Stomach smooth muscle (tissue), 2 donors: ENCODE data around the gene ECT2.
"Not testable (repeated sequence)": the region's sequence is repeated elsewhere in the genome, so short reads cannot be mapped to it uniquely, and the experiment has no call there.

Experiments
- H3K27ac ChIP-seq: one replicate; pipeline ENCODE4 v1.7.0; 2013; ENCODE audit warnings: mild to moderate bottlenecking, low read length, inconsistent platforms
- H3K27me3 ChIP-seq, 2 donors: one replicate each; pipeline ENCODE4 v1.7.0; 2013; ENCODE audit warnings: low read length in 2 of 2; ENCODE audit not compliant: insufficient read depth in 2 of 2, control insufficient read depth in 1 of 2
- H3K36me3 ChIP-seq, 2 donors: one replicate each; pipeline ENCODE4 v1.7.0; 2013; ENCODE audit warnings: low read length in 2 of 2; ENCODE audit not compliant: control insufficient read depth in 2 of 2, insufficient read depth in 2 of 2
- H3K4me1 ChIP-seq: one replicate; pipeline ENCODE4 v1.7.0; 2013; ENCODE audit warnings: low read length; ENCODE audit not compliant: control insufficient read depth, insufficient read depth
- H3K4me3 ChIP-seq, 2 donors: one replicate each; pipeline ENCODE4 v1.7.0; 2013; ENCODE audit warnings: low read length in 2 of 2
- H3K9ac ChIP-seq, 2 donors: one replicate each; pipeline ENCODE4 v1.7.0; 2013; ENCODE audit warnings: low read length in 2 of 2, mild to moderate bottlenecking in 1 of 2
- H3K9me3 ChIP-seq, 2 donors: one replicate each; pipeline ENCODE4 v1.7.0; 2013; ENCODE audit warnings: low read length in 2 of 2; ENCODE audit not compliant: control insufficient read depth in 2 of 2
- donor health status: healthy.
- donor health status: Pancreatic carcinoma.

Gene ECT2

DNA sequence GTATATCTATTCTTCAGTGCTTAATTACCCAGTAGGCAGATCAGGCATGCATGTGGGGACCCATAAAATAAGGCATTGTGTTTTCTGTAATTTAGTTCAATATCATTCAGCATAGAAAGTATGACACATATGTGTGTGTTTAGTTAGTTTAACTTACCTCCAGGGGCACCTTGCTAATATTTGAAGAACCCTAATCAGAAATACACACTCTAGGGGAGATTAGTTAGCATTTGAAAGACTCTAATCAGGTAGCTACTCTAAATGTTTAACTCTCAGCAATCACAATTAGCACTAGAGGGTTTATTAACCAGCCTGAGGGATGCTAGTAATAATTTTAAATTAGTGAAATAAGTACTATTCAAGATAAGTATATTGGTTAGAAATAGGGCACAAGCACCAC is 104.5 kb downstream of the ECT2 start:
- Histone ChIP-seq H3K36me3 (no peaks in the 10 kb centered on the region), H3K4me1 (no peaks in the 10 kb centered on the region), H3K9me3 (no peaks in the 10 kb centered on the region), H3K4me3 (no peak overlapping the region), H3K27me3 (no peaks in the 10 kb centered on the region), H3K27ac (no peak overlapping the region), H3K9ac (no peak overlapping the region)

DNA sequence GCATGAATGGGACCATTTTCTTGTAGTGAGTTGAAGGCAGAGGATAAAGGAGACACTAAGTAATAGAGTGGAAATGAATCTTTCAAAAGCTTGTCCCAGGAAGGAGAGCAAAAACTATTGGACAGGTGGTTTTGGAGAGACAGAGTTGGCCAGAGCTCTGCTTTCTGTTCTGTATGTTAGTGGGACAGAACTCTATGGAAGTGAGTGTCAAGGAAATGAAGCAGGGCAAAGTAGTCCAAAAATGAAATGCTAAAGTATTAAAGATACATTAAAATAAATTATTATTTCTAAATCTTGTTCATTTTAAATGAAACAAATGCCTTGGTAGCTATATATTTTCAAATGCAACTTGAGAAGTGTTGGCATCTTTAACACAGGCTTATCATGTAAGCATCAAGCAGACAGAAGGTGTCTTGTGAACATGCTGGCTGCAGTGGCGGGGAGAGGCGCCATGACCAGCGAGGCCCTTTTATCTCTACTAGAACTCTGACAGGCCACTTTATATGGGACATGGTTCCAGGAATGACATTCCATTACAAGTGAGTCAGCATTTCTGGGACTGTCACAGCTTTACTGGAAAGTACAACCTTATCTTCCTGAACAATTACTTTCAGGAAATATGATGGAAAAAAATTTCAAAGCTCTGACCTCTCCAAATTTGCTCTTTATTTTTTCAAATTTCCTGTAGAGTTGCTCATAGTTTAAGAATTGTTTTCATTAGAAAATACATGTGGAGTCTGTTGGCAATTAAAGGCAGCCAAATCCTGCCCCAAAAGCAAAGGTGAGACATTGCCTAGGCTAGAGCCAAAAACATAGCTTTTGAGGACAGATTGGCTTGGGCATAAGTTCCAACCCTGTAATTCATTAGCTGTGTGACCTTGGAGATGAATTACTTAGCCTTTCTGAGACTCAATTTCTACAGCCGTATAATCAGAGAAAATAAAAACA is 106.5 kb downstream of the ECT2 start:
- H3K9ac ChIP-seq = no peak overlapping the region
- no peak overlapping the region for H3K27ac ChIP-seq

DNA sequence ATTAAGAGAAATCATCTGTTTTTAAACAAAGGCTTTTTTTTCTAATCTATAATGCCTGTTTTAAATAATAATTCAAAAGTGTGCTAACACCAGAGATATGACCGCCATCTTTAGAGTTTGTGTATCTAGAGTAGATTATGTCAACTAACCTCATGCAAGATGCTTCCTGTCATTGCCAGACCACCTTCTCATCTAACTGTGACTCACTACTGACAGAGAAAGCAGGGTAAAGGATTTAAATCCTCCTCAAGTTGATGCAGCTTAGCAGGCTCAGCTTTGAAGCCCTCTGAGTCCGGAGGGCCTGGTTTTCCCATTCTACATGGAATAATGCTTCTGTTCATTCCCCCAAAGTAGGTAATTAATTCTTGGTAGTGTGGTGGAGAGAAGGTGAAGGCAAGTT is 108.5 kb downstream of the ECT2 start:
- Histone ChIP-seq H3K27ac (no peak overlapping the region), H3K27me3 (no peaks in the 10 kb centered on the region), H3K4me1 (no peaks in the 10 kb centered on the region), H3K9ac (no peak overlapping the region), H3K36me3 (no peaks in the 10 kb centered on the region), H3K4me3 (no peak overlapping the region), H3K9me3 (no peaks in the 10 kb centered on the region)

More for the DNA sequence above, 106.5 kb downstream of the ECT2 start:
- no peak overlapping the region for H3K4me3 ChIP-seq
- H3K9me3 ChIP-seq = no peaks in the 10 kb centered on the region
- no peaks in the 10 kb centered on the region for H3K4me1 ChIP-seq
- no peaks in the 10 kb centered on the region for H3K27me3 ChIP-seq
- H3K36me3 ChIP-seq = no peaks in the 10 kb centered on the region

DNA sequence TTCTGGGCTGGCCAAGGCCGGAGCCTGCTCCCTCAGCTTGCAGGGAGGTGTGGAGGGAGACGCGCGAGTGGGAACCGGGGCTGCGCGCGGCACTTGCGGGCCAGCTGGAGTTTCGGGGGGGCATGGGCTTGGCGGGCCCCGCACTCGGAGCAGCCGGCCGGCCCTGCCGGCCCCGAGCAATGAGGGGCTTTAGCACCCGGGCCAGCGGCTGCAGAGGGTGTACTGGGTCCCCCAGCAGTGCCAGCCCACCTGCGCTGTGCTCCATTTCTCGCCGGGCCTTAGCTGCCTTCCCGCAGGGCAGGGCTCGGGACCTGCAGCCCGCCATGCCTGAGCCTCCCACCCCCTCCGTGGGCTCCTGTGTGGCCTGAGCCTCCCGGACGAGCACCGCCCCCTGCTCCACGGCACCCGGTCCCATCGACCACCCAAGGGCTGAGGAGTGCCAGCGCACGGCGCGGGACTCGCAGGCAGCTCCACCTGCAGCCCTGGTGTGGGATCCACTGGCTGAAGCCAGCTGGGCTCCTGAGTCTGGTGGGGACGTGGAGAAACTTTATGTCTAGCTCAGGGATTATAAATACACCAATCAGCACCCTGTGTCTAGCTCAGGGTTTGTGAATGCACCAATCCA is 116.3 kb downstream of the ECT2 start:
- not testable (repeated sequence) for H3K9ac ChIP-seq, H3K27ac ChIP-seq, H3K4me1 ChIP-seq, H3K27me3 ChIP-seq, H3K4me3 ChIP-seq, H3K36me3 ChIP-seq, H3K9me3 ChIP-seq

DNA sequence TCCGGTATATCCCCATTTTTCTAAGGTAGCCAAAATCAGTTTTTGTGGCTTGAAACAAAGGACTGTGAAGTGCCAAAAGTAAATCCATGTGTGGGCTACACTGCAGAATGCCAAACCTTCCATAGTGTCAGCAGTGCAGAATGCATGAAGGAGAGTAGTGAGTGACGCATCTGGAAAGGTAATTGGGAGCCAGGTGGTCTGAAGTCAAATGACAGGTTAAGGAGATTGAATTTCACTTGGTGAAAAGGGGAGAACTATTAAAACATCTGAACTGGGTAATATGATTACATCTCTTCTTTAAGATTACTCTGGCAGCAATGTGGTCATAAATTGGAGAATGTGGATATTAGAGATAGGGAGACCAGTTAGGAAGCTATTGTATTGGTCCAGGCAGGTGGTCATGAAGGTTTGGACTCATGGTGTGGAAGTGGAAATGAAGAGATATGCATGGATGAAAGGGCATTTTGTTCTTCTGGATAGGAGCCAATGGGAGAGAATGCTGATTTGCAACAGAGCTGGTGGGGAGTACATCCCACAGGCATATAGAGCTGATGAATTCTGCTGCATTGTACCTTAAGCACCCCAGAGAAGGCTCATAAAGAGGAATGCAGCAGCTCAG is 118.2 kb downstream of the ECT2 start:
- Histone ChIP-seq H3K27me3 (no peaks in the 10 kb centered on the region), H3K9me3 (peaks cover 0 to 3% of the 10 kb centered on the region in 2 donors), H3K4me1 (peaks cover 2% of the 10 kb centered on the region), H3K4me3 (no peak overlapping the region), H3K36me3 (no peaks in the 10 kb centered on the region), H3K9ac (no peak overlapping the region), H3K27ac (no peak overlapping the region)

DNA sequence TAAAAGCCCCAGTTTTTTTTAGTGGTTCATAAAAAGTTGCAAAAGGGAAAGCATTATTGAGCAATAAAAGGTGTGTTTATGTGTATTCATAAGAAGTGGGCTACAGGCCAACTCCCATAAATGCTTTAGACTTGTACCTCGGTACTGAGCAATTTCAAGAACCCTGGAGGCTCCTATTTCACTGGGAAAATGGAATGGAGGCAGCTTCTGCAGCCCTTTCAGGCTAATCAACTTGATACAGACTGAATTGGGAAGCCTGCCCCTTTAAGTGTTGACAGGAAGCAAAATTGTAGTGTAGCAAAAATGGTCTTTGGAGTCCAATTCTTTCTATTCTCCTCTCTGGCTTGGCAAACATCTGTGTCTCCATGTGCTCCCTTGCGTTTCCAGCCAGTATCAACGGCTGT is 118.8 kb downstream of the ECT2 start:
- H3K27ac ChIP-seq = no peak overlapping the region
- H3K4me3 ChIP-seq = no peak overlapping the region
- peaks cover 2% of the 10 kb centered on the region for H3K4me1 ChIP-seq
- no peaks in the 10 kb centered on the region for H3K27me3 ChIP-seq
- H3K9me3 ChIP-seq = peaks cover 0 to 3% of the 10 kb centered on the region in 2 donors
- H3K9ac ChIP-seq = no peak overlapping the region
- no peaks in the 10 kb centered on the region for H3K36me3 ChIP-seq

DNA sequence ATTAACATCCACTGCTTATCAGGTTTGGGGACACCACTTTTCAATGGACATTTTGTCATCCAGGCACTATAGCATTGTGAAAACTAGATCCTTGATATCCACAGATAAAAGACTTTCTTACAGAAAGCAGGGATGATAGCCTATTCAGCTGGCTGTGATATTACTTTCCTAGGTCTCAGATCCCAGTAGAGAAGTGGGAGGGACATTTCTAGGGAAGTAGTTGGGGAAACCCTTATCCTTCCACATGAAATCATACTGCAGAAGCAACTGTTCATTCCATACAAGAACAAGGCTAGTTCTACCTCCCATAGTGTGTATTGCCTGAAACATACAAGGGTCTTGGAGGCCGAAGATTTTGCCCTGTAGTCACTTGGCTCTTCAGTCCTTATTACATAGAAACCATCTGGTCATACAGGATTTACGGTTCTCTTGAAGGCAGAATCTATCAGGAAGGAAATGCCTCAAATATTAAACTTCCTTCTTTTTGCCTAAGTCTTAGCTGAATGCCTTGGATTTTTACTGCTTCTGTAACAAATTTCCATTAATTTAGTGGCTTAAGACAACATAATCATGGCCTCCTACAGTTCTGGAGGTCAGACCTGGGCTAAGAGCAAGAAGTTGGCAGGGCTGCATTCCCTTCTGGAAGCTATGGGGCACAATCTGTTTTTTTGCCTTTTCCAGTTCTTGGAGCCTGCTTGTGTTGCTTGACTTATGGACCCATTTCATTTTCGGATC is 119.4 kb downstream of the ECT2 start:
- Histone ChIP-seq H3K4me3 (no peak overlapping the region), H3K4me1 (peaks cover 2% of the 10 kb centered on the region), H3K9me3 (peaks cover 0 to 3% of the 10 kb centered on the region in 2 donors), H3K36me3 (no peaks in the 10 kb centered on the region), H3K27me3 (no peaks in the 10 kb centered on the region), H3K9ac (no peak overlapping the region), H3K27ac (no peak overlapping the region)
